ENCODE measurements around the gene CACNB4. TPM values are rescaled to one million over a fixed set of nuclear protein-coding genes. Genes with fewer than 3 reads are reported as not detected.
A peak's percentile ranks its signal among the peaks of the same experiment; 100 is the strongest.

The CACNB4 gene
- total RNA-seq, 4 donors from 2014 or later: 1.5 to 5.4 (median 2.4) TPM

DNA sequence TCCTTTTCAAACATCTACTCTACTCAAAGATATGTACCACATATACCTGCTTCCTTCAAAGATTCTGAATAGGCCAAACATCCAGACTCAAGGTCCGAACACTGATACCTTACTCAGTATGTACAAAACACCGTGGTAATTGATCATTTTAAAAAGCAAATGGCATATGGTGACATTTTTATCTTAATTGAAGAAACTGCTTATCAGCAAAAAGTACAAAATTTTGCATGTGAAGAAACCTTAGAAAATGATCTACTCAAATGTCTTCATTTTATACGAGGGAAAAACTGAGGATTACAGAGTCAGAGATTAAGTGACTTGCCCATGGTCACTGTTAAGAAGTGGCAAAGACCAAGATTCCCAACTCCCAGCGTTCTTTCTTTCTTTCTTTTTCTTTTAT, 133.0 kb downstream of the CACNB4 start:
- no peak for ATAC-seq (ENCODE audit: low FRiP score)
- DNase-seq (ENCODE audit: low spot score): no peak
- TF ChIP-seq, protein P1, sequence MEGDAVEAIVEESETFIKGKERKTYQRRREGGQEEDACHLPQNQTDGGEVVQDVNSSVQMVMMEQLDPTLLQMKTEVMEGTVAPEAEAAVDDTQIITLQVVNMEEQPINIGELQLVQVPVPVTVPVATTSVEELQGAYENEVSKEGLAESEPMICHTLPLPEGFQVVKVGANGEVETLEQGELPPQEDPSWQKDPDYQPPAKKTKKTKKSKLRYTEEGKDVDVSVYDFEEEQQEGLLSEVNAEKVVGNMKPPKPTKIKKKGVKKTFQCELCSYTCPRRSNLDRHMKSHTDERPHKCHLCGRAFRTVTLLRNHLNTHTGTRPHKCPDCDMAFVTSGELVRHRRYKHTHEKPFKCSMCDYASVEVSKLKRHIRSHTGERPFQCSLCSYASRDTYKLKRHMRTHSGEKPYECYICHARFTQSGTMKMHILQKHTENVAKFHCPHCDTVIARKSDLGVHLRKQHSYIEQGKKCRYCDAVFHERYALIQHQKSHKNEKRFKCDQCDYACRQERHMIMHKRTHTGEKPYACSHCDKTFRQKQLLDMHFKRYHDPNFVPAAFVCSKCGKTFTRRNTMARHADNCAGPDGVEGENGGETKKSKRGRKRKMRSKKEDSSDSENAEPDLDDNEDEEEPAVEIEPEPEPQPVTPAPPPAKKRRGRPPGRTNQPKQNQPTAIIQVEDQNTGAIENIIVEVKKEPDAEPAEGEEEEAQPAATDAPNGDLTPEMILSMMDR (IDR thresholded peaks at IDR 0.05): no peak

DNA sequence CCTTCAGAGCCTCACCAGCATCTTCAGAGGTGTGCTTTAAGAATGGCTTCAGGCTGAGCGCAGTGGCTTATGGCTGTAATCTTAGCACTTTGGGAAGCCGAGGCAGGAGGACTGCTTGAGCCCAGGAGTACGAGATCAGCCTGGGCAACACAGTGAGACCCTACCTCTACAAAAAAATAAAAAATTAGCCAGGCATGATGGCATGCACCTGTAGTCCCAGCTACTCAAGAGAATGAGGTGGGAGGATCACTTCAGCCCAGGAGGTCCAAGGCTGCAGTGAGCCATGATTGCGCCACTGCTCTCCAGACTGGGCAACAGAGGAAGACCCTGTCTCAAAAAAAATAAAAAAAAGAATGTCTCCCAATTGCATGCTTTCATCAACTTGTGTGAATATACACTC, 137.3 kb downstream of the CACNB4 start:
- DNase-seq (ENCODE audit: low spot score) (no peak), ATAC-seq (ENCODE audit: low FRiP score) (no peak)
- TF ChIP-seq, protein P1 (IDR thresholded peaks at IDR 0.05): no peak

DNA sequence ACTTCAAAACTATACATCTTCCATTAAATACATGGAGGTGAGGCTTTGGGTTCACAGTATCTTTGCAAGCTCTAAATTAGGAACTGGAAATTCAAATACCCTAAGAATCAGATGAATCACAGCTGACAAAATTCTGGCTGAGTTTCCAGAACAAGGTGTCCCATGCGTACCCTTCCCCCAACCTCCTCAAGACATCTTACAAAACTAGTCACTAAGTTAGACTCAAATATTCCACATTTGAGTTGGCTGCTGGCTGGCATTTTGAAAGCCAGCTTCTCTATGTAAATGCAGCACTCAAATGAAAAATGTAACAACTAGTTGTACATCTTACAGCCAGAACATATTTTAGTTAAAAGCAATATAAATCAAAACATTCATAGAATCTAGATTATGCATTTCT, 139.6 kb downstream of the CACNB4 start:
- DNase-seq (ENCODE audit: low spot score) (no peak), ATAC-seq (ENCODE audit: low FRiP score) (peak; percentile 48)
- TF ChIP-seq, protein P1 (IDR thresholded peaks at IDR 0.05): no peak

DNA sequence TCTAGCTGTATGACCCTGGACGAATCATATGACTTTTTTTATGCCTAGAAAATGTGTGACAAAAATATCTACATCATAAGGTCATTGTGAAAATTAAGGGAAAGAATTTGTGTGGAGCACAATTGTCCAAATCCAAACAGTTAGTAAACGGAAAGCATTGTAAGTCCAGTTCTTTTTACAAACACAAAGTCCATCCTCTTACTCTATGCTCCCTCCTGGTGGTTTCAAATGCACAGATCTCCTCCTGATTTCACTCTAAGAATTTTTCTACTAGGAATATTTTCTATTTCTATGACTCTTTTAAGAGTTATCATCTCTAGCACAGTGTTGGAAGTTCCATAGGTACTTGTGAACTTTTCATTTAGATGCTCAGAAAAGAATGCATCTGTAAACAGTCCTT, 145.4 kb downstream of the CACNB4 start:
- TF ChIP-seq, protein P1 (IDR thresholded peaks at IDR 0.05): no peak
- DNase-seq (ENCODE audit: low spot score): no peak
- no peak for ATAC-seq (ENCODE audit: low FRiP score)

DNA sequence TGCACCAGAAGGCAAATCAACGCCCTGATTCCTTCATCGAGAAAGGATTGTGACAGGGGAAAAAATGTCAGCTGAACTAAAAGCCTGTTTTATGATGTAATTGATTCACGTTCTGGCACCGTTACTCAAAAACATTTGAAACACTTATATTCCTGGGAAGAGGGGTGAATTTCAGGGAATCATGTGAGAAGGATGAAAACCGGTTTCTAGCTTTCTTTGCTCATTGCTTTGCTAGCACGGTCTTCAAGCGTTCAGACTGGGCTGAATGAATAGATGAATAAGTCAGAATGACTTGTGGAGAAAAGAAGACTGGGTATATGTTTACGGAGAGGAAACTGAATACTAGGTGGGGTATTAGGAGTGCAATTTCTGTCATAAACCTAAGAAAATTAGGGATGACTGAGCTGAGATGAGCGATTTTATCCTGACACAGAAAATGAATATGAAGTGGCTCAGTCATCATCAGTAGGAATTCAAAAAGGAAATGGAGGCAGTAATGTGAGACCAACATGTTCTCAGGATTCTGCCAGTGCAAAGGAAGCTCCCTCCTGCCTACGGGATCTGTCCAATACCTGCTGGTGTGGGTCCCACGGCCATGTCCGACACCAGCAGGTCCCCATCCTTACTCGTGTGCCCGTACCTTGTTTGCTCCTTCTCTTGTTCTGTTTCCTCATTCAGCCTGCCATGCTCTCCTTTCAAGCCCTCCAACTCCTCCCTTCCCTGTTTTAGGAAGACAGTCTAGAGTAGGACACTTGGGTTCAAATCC, 146.0 kb downstream of the CACNB4 start:
- DNase-seq (ENCODE audit: low spot score) (no peak), ATAC-seq (ENCODE audit: low FRiP score) (no peak)
- TF ChIP-seq, protein P1 (IDR thresholded peaks at IDR 0.05): no peak

DNA sequence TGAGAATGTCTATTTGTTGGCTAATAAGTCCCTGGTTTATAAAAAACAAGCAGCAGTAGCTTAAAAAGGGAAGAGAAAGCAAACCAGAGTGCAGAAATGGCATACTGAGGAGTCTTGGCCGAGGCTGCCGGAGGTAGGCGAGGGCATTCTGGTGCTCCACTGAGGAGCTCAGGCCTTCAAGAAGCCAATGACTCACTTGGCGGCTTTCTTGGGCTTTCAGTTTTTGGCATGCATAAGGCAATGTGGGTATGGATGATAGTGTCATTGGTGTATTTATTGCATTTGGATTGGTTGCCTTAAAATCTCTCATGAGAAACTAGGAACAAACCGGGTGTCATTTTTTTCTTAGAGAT, 151.1 kb downstream of the CACNB4 start:
- ATAC-seq (ENCODE audit: low FRiP score): peak; percentile 90
- TF ChIP-seq, protein P1 (IDR thresholded peaks at IDR 0.05): no peak
- DNase-seq (ENCODE audit: low spot score): no peak
